HG03280 (cell line): Measurements from ENCODE around the gene HMGN4.

Experiments
- ATAC-seq: cut with Tn5 transposase; IDR thresholded peaks from one replicate; pipeline ENCODE4 v1.9.1; 2021; ENCODE audit warnings: mild to moderate bottlenecking, moderate library complexity; ENCODE audit not compliant: unreplicated experiment

HMGN4 gene

GRCh38 chr6:26550250-26550993 lies 12.3 kb downstream of the HMGN4 start:
- ATAC-seq, result no peak

DNA sequence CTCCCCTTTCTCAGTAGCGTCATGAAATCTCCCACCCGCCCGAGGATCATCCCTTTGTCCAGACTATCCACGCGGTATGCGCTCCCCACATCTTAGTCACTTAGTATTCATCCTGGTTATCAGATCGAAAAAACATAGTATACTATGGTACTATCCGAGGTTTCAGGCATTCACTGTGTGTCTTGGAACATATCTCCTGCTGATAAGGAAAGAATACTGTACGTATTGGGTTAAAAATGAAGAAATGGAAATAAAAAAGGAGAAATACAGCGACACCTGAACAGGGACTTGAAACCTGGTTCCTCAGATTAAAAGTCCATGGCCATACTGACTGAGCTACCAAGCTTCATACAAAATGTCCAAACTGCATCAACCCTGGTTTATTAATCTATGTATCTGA lies 14.0 kb downstream of the HMGN4 start:
- no peak for ATAC-seq

DNA sequence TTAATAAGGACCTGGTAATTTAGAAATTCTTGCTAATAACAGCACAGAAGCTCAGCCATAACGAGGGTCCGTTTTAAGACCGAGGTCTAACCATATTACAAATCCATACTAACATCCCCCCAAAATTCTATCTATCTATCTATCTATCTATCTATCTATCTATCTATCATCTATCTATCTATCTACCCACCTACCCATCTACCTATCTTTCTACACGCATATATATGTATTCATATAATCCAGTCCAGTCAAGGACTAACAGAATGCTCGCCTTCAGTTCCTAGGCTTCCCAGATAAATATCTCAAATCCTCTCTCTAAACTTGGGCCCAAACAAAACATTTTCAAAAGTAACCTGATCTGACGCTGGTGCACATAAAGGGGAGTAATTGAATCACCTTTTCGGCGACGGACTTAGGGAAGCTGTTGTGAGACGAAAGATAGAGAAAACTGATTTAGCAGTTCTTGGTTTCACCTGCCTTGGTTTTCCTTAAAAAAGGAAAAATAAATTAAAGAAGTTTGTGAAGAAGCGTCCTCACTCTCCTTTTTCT lies 14.5 kb downstream of the HMGN4 start:
- ATAC-seq, result no peak

GRCh38 chr6:26553264-26553634 lies 15.1 kb downstream of the HMGN4 start:
- peak; percentile 42 for ATAC-seq

DNA sequence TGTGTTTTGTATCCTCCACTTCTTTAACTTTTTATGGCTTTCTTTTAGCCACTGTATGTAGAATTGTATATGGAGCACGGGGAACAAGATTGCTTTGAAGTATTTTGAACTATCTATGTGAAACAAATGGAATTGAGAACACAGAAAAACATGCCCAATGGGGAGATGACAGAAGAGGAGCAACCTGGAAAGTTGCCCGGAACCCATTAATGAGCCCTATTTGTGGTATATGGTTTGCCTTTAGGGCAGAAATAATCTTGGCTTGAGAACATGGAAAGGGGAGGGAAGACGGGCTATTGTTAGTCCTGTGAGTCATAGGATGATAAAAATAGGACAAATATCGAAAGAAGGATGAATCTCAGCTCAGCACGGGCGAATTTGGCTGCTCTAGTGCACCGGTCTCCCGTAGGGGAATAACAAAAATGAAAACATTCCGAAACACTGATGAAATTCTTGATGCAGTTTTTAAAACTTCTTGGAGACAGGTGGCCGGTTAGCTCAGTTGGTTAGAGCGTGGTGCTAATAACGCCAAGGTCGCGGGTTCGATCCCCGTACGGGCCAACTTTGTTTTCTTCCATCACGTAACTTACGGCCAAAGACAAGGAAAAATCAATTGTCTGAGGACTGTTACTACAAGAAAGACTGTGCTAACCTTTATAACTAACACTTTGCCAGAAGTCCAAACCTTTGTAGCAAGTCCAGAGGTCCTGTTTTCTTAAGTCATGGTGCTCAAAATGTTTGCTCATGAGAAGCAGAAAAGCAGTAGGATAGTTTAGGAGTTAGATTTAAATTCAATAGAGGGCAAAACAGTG lies 15.7 kb downstream of the HMGN4 start:
- ATAC-seq, result peak; percentile 31

DNA sequence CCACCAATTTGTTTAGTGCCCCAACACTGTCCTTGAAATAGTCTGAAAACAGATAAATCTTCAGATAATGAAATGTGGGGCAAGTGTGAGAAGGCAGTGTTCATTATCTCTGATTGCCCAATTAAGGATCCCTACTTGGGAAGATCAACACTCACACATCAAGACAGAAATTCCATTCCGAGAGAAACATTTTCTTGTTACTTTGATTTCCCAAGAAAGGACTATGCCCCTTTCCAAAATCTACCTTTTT lies 16.2 kb downstream of the HMGN4 start:
- peak; percentile 4 for ATAC-seq

DNA sequence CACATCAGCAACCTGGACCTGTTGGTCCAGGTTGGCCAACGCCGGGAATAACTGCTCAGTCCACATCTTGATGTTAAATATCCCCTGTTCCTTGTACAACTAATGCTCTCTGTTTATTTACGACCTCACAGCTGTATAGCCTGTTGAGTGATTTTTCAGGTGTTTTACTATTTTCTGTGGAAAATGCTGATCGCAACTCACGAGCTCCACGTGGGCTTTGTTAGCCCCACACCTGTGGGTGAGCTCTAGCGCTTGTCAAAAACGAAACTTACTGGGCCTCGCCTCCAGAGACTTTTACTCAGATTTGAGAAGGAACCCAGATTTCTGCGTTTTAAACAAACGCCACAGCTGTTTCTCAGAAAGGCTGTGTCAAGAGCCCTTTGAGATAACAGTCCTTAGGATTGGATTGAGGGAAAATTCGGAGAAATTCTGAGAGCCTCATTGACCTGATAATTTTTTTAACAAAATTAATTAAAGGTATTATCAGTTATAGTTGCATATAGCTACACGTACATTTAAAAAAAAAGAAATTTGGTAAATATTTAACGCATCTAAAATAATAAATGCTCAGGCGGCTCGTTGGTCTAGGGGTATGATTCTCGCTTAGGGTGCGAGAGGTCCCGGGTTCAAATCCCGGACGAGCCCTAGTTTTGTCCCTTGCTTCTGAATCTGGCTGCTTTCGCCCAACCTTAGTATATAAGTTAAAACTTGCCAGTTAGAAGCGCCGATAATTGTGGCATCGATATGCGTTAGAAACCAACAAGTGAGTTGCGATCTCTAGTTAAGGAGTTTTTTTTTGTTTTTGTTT lies 16.7 kb downstream of the HMGN4 start:
- ATAC-seq, result no peak

- ATAC-seq, result no peak
These were observed 17.5 kb downstream of the HMGN4 start for GRCh38 chr6:26555505-26556262.

DNA sequence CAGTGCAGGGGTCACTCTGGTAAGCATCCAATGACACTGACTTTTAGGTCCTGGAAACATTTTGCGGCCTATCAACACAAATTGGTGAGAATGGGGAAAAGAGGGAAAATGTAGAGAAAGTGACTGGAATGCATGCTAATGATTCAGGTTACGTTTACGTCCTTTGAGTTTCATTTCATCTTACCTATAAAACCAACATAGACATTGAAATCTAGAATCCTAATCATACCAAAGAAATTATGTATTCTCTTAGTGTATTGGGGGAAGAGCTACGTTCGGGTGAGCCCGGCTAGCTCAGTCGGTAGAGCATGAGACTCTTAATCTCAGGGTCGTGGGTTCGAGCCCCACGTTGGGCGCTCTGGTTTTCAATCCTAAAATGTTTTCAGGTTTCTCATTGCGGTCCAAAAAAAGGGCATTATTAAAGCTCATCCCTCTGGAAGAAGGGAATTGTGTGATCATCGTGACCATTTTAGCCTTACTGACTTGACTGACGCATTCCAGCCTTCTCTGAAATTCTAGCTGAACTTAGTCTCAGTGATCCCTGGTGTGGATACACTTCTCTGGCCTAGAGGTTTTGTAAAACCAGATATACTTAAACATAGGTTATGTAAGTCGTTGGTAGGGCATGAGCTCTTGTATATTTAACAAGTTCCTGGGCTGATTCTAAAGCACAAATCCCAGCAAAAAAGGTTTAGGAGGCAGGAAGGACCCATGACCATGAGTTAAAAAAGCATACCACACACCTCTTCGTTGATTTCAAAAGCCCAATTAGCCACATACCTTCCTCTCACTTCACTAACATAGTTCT lies 18.3 kb downstream of the HMGN4 start:
- ATAC-seq, result no peak

GRCh38 chr6:26561533-26562466 lies 23.6 kb downstream of the HMGN4 start:
- ATAC-seq, result no peak

DNA sequence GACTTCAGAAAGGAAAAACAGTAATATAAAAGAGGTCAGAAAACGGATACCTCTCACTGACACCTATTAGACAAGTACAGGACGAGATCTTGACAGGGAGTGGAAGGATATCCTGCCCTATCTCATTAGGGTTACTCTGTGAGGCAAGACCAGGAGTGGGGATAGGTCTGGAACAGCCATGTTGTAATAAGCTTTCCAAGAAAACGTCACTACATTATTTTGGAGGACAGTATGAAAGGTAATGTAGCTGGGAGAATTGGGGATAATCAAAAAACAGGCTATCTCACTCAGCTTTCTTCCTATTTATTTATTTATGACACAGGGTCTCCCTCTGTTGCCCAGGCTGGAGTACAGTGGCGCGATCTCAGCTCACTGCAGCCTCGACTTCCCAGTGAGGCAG lies 25.3 kb downstream of the HMGN4 start:
- no peak for ATAC-seq

DNA sequence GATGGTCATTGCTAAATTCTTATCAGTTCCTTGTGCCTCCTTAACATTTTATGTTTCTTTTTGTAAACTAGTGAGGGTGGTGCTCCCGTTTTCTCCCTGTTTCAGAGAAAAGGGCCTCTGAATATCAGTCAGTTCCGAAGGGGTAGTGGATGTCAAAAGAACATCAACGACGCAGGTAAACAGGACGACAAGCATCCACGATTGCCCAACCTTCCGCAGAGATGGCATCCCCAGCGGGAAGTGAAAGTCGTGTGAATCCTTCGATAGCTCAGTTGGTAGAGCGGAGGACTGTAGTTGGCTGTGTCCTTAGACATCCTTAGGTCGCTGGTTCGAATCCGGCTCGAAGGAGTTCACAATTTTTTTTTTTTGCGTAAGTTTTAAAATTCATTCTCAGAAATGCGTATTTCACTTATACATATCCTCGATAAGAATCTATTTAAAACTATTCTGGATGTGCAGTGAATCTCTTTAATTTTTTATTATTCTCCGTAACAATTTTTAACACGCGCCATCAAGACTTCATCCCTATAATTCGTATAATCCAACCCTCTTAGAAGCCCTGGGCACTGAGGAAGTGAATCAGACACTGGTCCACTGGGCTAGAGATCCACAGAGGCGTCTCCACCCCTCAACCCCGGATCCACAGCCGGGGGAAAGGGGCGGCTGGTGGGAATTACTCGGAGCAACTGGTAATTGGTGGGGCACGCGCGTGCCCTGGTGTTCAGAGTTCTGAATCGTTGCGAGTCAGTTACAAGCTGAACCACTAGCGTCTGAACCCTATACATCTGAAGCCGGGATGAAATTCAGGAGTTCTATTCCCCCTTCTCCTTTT lies 30.7 kb downstream of the HMGN4 start:
- peak; percentile 62 for ATAC-seq

DNA sequence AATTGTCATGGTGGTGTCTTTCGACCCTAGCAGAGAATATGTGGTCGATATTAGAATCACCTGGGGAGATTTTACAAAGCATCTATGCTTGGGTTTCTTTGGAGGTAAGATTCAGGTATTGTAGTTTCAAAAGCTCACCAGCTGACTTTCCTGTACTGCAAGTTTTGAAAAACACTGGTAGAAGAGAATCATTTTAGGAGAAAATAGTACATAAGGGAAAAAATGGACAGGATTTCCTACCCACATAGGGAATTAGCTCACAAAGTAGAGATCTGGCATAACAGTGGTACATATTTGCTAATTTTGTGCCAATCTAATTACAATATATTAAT lies 31.2 kb downstream of the HMGN4 start:
- no peak for ATAC-seq

- no peak for ATAC-seq
These were observed 32.1 kb downstream of the HMGN4 start for GRCh38 chr6:26570027-26570809.

DNA sequence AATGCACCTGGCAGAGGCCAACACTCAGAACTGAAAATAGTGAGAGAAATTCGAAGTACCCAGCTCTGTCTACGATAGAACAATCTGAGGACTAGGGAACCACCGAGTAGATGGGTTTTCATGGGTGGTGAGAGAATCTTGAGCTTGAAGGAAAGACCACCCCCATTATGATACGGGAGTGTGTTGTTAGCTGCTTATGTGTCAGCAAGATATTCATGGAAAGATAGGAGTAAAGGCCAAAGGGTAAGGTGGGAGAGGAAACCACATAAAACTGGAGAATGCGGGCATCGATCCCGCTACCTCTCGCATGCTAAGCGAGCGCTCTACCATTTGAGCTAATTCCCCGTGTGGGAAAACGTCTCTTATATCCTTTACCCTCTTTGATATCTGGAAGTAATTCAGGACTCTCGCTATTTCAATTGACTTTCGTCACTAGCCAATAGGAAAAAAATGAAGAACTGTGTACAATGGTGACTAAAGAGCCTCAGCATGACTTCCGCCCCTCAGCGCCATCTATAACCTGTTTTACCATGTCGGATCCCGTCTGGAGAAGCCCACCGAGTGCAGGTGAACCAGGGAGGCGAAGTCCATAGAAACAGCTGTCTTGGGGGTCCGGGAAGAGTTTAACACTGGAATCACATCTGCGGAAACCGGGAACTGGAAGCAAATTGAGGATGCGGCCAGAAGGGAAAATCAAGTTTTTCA lies 33.6 kb downstream of the HMGN4 start:
- no peak for ATAC-seq

DNA sequence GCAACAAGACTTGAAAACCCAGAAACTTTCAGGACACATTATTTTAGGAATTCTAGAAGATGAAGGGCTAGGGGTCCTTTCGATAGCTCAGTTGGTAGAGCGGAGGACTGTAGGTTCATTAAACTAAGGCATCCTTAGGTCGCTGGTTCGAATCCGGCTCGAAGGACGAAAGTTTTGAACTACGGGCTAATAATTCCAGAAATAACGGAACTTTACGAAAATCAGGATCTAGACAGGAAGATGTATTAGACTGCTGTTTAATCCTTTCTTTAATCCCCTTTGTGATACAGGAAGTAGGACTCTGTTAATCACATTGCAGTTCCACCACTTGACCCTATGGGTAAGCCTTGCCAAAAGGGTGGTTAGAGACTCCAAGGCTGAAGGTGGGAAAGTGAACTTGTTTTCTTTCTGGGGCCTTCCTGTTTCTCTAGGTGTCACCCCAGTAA lies 37.4 kb downstream of the HMGN4 start:
- no peak for ATAC-seq

DNA sequence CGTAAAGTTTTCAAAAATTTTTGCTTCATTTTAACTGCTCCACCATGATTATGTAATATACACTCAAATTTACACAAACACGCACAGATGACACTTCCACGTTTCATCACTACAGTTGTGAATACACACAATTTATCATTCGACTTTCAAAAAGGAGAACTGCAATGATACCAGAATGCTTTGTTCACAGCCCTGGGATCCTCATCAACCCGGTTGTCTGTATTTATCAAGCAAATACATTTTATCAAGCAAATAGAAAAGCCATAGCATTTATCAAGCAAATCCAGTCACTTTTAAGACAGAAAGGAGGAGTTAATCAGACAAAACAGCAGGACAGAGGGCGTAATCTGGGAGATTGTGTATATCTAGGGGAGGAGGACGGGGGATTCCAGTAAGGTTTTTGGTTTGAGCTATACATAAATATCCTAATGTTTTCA lies 38.3 kb downstream of the HMGN4 start:
- ATAC-seq, result no peak
